CD4-positive, alpha-beta T cell treated with Interleukin-6 for 4 hours (primary cell): ENCODE results near the gene CDC42EP1.

Experiments
- DNase-seq: peaks from one replicate; pipeline ENCODE4 v3.0.0-alpha.2; 2020; ENCODE audit warnings: mixed read lengths

Gene CDC42EP1

DNA sequence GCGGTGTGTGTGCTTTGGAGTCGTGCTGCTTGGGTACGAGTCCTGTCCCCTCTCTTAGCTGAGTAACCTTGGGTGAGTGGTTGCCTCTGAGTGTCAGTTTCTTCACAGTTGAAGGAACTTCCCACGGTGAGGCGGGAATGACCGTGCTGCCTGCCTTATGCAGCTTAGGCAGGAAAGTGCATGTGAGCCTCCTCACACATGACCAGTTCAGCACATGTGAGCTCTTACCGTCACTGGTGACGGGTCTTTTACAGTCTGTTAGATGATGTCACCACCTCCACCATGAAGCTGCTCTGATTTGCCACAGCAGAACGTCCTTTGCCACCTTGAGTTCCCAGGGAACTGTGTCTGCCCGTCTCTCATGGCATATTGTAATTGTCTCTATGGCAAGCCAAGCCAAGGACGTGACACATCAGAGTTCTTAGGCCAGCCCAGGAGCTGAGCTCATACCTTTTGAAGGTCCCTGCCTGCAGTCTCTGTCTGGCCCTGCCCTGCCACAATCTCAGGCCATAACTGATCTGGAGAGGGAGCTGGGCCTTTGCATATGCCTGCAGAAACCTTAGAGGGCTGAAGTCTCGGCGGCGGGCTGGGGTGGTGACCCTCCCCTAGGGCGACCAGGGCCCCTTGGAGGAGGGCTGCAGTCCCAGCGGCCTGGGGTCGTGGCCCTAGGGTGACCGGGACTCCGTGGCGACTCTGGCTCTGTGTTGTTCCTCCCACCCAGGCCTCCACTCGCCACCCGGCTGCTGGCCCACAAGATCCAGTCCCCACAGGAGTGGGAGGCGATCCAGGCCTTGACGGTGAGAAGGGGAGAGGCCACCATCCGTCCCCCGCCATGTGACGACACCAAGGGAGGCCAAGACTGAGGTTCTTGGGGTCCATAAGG, 56.2 kb downstream of the CDC42EP1 start:
- no peak for DNase-seq

DNA sequence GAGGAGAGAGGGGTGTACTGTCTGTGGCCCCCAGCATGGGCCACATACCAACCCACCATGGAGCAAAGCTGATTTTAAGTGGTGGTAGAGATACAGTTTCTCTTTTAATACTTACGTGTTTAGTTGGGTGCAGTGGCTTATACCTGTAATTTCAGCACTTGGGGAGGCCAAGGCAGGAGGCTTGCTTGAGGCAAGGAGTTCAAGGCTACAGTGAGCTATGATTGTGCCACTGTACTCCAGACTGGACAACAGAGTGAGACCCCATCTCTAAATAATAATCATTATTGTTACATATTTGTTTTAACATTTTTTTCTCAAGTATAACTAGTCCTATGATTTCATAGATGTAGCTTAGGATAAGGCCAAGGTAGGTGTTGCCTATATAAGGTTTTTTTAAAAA, 57.2 kb downstream of the CDC42EP1 start:
- no peak for DNase-seq

DNA sequence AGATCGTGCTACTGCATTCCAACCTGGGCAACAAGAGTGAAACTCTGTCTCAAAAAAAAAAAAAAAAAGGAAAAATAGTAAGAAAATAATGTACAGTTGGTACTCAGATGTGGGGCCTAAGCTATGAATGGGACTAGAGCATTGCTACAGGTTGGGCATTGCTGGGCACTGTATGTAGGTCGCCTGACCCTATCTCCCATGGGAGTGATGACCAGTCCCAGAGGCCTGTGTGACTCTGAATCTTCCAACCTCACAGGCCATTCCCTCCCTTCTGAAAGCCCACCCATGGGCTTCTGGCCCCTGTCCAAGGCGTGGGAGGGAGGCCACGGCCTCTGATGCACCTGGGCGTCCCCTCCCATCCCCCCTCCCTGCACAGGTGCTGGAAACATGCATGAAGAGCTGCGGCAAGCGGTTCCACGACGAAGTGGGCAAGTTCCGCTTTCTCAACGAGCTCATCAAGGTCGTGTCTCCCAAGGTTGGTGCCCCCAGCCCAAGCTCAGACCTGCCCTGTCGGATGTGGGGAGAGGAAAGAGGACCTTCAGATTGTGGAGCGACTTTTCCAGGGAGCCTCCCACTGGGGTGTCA, 57.9 kb downstream of the CDC42EP1 start:
- DNase-seq, result no peak

DNA sequence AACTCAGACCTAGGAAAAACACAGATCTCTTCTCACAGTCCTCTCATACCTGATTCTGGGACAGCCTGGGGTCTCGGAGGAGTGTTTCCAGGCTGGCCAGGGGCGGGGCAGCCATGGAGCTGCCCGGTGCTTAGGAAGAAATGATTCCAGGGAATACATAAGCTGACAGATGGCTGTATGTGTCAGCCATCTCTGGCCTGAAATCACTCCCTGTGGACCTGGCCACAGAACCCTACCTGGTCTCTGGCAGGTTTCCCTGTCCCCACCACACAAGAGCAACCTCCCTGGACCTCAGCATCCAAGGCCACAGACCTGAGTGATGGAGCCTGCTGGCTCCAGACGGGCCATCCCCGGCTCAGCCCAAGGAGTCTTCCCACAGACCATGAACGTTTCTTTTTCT, 58.4 kb downstream of the CDC42EP1 start:
- DNase-seq, result no peak
